ENCODE data around the gene CRTAC1. TPM values are rescaled to one million over a fixed set of nuclear protein-coding genes. Genes with fewer than 3 reads are reported as not detected.

Gene CRTAC1
- total RNA-seq, 1 experiment from 2014 or later = 0.20 TPM

GRCh38 chr10:97868134-97868685 is 162.2 kb downstream of the CRTAC1 start:
- Histone ChIP-seq H3K27ac (ENCODE audit: low read depth, low read length) (no peak overlapping the region), H3K9ac (ENCODE audit: low read length) (no peak overlapping the region), H3K9me3 (ENCODE audit: control insufficient read depth in 1 of 2, insufficient read depth in 1 of 2, low read depth in 1 of 2, low read length in 2 of 2) (no peaks in the 10 kb centered on the region), H3K9me2 (ENCODE audit: insufficient read depth) (no peaks in the 10 kb centered on the region), H3K4me2 (ENCODE audit: low read length) (no peak overlapping the region), H3K4me3 (replicated peaks in 1 of 2; ENCODE audit: low read depth in 1 of 2, low read length in 2 of 2) (no peak overlapping the region), H2AFZ (ENCODE audit: low read depth, low read length, poor library complexity, severe bottlenecking) (no peak overlapping the region), H3K79me2 (ENCODE audit: insufficient read depth, low read length) (no peaks in the 10 kb centered on the region), H3K4me1 (ENCODE audit: control insufficient read depth in 1 of 2, insufficient read depth in 2 of 2, low read length in 2 of 2) (peaks cover 9 to 16% of the 10 kb centered on the region in 2 experiments; a peak in 3 of 4 replicates), H3K27me3 (ENCODE audit: insufficient read depth, low read length) (no peaks in the 10 kb centered on the region), H4K20me1 (ENCODE audit: insufficient read depth) (no peaks in the 10 kb centered on the region), H3K36me3 (ENCODE audit: control insufficient read depth in 1 of 2, insufficient read depth in 2 of 2, low read length in 2 of 2) (no peaks in the 10 kb centered on the region)
- TF ChIP-seq CTCF (IDR thresholded peaks at IDR 0.05 in 2 of 3, conservative IDR thresholded peaks at IDR 0.05 in 1 of 3; ENCODE audit: borderline replicate concordance in 1 of 3, insufficient read depth in 1 of 3, low read depth in 2 of 3, low read length in 2 of 3) (0 out of 6 replicates have a peak, but pooled peaks of 1 of the 3 experiments have one; percentile 0), EZH2phosphoT487 (IDR thresholded peaks at IDR 0.05; ENCODE audit: borderline replicate concordance) (no peak)
- ATAC-seq = no peak
- no TSS peak for BruUV-seq (replicated peaks)
- ChIA-PET POLR2A (interaction anchor here (1.5 kb wide), 1 partner anchor 131 kb away, joined by 6 read pairs; the partner anchor contains the start of gene ZFYVE27), RAD21 (ENCODE audit: low non-redundant PET in 1 of 2, low total read pairs in 2 of 2, uncharacterized antibody in 2 of 2, unreplicated experiment in 2 of 2) (interaction anchor here in 1 of 2 experiments (0.6 kb wide), 1 partner anchor 19 kb away, joined by 3 read pairs; no protein-coding TSS in a partner anchor), CTCF (interaction anchor here (1.6 to 4.4 kb wide), 3 partner anchors 75 to 173 kb away, joined by 4 to 51 read pairs (median 7); no protein-coding TSS in a partner anchor)
- DNase-seq (ENCODE audit: low read depth, low spot score) = no peak
- intact Hi-C loops (cut with micrococcal nuclease) = no loop called here

GRCh38 chr10:97867220-97867800 is 163.1 kb downstream of the CRTAC1 start:
- Histone ChIP-seq H3K9me3 (ENCODE audit: control insufficient read depth in 1 of 2, insufficient read depth in 1 of 2, low read depth in 1 of 2, low read length in 2 of 2) (no peaks in the 10 kb centered on the region), H3K79me2 (ENCODE audit: insufficient read depth, low read length) (no peaks in the 10 kb centered on the region), H4K20me1 (ENCODE audit: insufficient read depth) (no peaks in the 10 kb centered on the region), H3K27me3 (ENCODE audit: insufficient read depth, low read length) (no peaks in the 10 kb centered on the region), H3K36me3 (ENCODE audit: control insufficient read depth in 1 of 2, insufficient read depth in 2 of 2, low read length in 2 of 2) (no peaks in the 10 kb centered on the region), H3K9me2 (ENCODE audit: insufficient read depth) (no peaks in the 10 kb centered on the region), H2AFZ (ENCODE audit: low read depth, low read length, poor library complexity, severe bottlenecking) (no peak overlapping the region), H3K27ac (ENCODE audit: low read depth, low read length) (no peak overlapping the region), H3K9ac (ENCODE audit: low read length) (no peak overlapping the region), H3K4me1 (ENCODE audit: control insufficient read depth in 1 of 2, insufficient read depth in 2 of 2, low read length in 2 of 2) (peaks cover 10 to 16% of the 10 kb centered on the region in 2 experiments), H3K4me3 (replicated peaks in 1 of 2; ENCODE audit: low read depth in 1 of 2, low read length in 2 of 2) (no peak overlapping the region), H3K4me2 (ENCODE audit: low read length) (no peak overlapping the region)
- ATAC-seq (no peak), DNase-seq (ENCODE audit: low read depth, low spot score) (no peak)
- intact Hi-C loops (cut with micrococcal nuclease) = no loop called here
- no TSS peak for BruUV-seq (replicated peaks)
- TF ChIP-seq REST (IDR thresholded peaks at IDR 0.05; ENCODE audit: low read depth) (no peak), POLR2AphosphoS5 (IDR thresholded peaks at IDR 0.05; ENCODE audit: low read depth, low read length) (no peak), EZH2phosphoT487 (IDR thresholded peaks at IDR 0.05; ENCODE audit: borderline replicate concordance) (no peak), MAX (IDR thresholded peaks at IDR 0.05) (no peak), ZFX (IDR thresholded peaks at IDR 0.05) (no peak), SRF (IDR thresholded peaks at IDR 0.05; ENCODE audit: low read depth) (no peak), CBX3 (IDR thresholded peaks at IDR 0.05; ENCODE audit: low read depth) (no peak), SIN3A (IDR thresholded peaks at IDR 0.05; ENCODE audit: low read depth) (no peak), YY1 (IDR thresholded peaks at IDR 0.05; ENCODE audit: extremely low read depth, insufficient replicate concordance, low read depth, low read length) (no peak), EZH2 (IDR thresholded peaks at IDR 0.05) (no peak)
- RAD21 ChIA-PET (ENCODE audit: low non-redundant PET in 1 of 2, low total read pairs in 2 of 2, uncharacterized antibody in 2 of 2, unreplicated experiment in 2 of 2) = interaction anchor here in 1 of 2 experiments (0.6 kb wide), 1 partner anchor 18 kb away, joined by 3 read pairs; no protein-coding TSS in a partner anchor
- CTCF ChIA-PET = interaction anchor here (1.6 to 4.4 kb wide), 3 partner anchors 74 to 174 kb away, joined by 4 to 51 read pairs (median 7); no protein-coding TSS in a partner anchor
- POLR2A ChIA-PET = no interaction called here

Data from HCT116 (cell line).